T47D (cell line): ENCODE measurements around the gene GDF15.

Experiments used
- DNase-seq, 2 experiments: peaks; one replicate each; pipeline versions ENCODE4 v3.0.0 to v3.0.0-alpha.2; 2011 to 2012; ENCODE audit warnings: low read depth in 1 of 2, low spot score in 1 of 2
- JUND ChIP-seq: IDR thresholded peaks from 2 replicates; pipeline ENCODE4 v1.6.1; 2012; ENCODE audit warnings: low read depth
- in situ Hi-C: cut with HindIII; loops from 2 replicates; pipeline ENCODE4 v1.10.0; 2016; ENCODE audit warnings: low sequenced_read_pairs, low pct_unique_long_range_greater_than_20kb

The GDF15 gene

GRCh38 chr19:18406749-18407148 is 20.8 kb downstream of the GDF15 start:
- in situ Hi-C loops, result no loop called here
- TF ChIP-seq JUND, result no peak
- no peak for DNase-seq

GRCh38 chr19:18408053-18408476 is 22.1 kb downstream of the GDF15 start:
- in situ Hi-C loops, result no loop called here
- DNase-seq, result peak in 1 of 2 experiments; percentile 37

GRCh38 chr19:18412610-18413239 is 26.8 kb downstream of the GDF15 start:
- DNase-seq, result no peak
- no peak for TF ChIP-seq JUND
- in situ Hi-C loops, result no loop called here

More at GRCh38 chr19:18408053-18408476, 22.1 kb downstream of the GDF15 start:
- TF ChIP-seq JUND, result no peak

GRCh38 chr19:18414504-18415177 is 28.7 kb downstream of the GDF15 start:
- peak in 1 of 2 experiments; percentile 52 for DNase-seq
- in situ Hi-C loops, result no loop called here
- no peak for TF ChIP-seq JUND

- peak in 1 of 2 experiments; percentile 71 for DNase-seq
- TF ChIP-seq JUND, result no peak
- in situ Hi-C loops, result no loop called here
Measured at GRCh38 chr19:18415178-18415867, 29.4 kb downstream of the GDF15 start.

- in situ Hi-C loops, result no loop called here
- DNase-seq, result peak; percentile 65 to 86
- no peak for TF ChIP-seq JUND
Measured at GRCh38 chr19:18416778-18417249, 30.9 kb downstream of the GDF15 start.

- TF ChIP-seq JUND, result no peak
- in situ Hi-C loops, result no loop called here
- peak; percentile 48 to 75 for DNase-seq
Measured at GRCh38 chr19:18417250-18418028, 31.5 kb downstream of the GDF15 start.

GRCh38 chr19:18418029-18418482 is 32.1 kb downstream of the GDF15 start:
- TF ChIP-seq JUND, result no peak
- DNase-seq, result no peak
- in situ Hi-C loops, result no loop called here

GRCh38 chr19:18418483-18419194 is 32.7 kb downstream of the GDF15 start:
- in situ Hi-C loops, result no loop called here

GRCh38 chr19:18419195-18419698 is 33.3 kb downstream of the GDF15 start, which contains the start of gene SSBP4:
SSBP4 (plus strand) TSS chr19:18419398; CDS start chr19:18419649, 251 bp downstream.
- DNase-seq, result peak; percentile 79 to 87
- in situ Hi-C loops, result no loop called here
- TF ChIP-seq JUND, result no peak

More at GRCh38 chr19:18418483-18419194, 32.7 kb downstream of the GDF15 start:
- no peak for DNase-seq
- no peak for TF ChIP-seq JUND

- DNase-seq, result no peak
- no peak for TF ChIP-seq JUND
- in situ Hi-C loops, result no loop called here
Measured at GRCh38 chr19:18419699-18420460, 33.9 kb downstream of the GDF15 start.
